Breast epithelium (tissue), 4 donors: ENCODE results near the gene FPGS. TPM values are rescaled to one million over a fixed set of nuclear protein-coding genes. Genes with fewer than 3 reads are reported as not detected.

Experiments
- DNase-seq, 2 donors: peaks; one replicate each; pipeline ENCODE4 v3.0.0-alpha.2; 2019; ENCODE audit warnings: low spot score in 2 of 2
- H3K27ac ChIP-seq, 2 donors: fragments of 200-600 bp; sonication (generic) in 1 of 2; one replicate each; pipeline ENCODE4 v1.5.1; 2016 to 2019; ENCODE audit warnings: mild to moderate bottlenecking in 1 of 2
- H3K27me3 ChIP-seq, 2 donors: fragments of 200-600 bp; sonication (generic) in 1 of 2; one replicate each; pipeline versions ENCODE4 v1.5.1 to v1.6.0; 2017 to 2019; ENCODE audit warnings: control low read depth in 1 of 2, mild to moderate bottlenecking in 1 of 2
- H3K36me3 ChIP-seq: fragments of 200-600 bp; one replicate; pipeline ENCODE4 v1.5.1; 2019
- H3K4me1 ChIP-seq, 2 donors: fragments of 200-600 bp; sonication (generic); one replicate each; pipeline ENCODE4 v1.5.1; 2016 to 2019; ENCODE audit warnings: control low read depth in 1 of 2
- H3K4me3 ChIP-seq, 3 donors: fragments of 200-600 bp; sonication (generic); 1 replicate in 2 of 3; 2 replicates in 1 of 3; pipeline ENCODE4 v1.5.1; 2016 to 2019; ENCODE audit warnings: mild to moderate bottlenecking in 3 of 3, moderate library complexity in 2 of 3
- H3K9me3 ChIP-seq, 2 donors: fragments of 200-600 bp; sonication (generic) in 1 of 2; one replicate each; pipeline ENCODE4 v1.5.1; 2016 to 2019; ENCODE audit warnings: control low read depth in 1 of 2
- CTCF ChIP-seq, 3 donors: fragments of 450-650 bp; IDR thresholded peaks; one replicate each; pipeline ENCODE4 v1.5.1; 2016 to 2017; ENCODE audit warnings: antibody characterized with exemption in 3 of 3, mild to moderate bottlenecking in 3 of 3, moderate library complexity in 3 of 3
- POLR2A ChIP-seq: fragments of 450-650 bp; IDR thresholded peaks from one replicate; pipeline ENCODE4 v1.6.1; 2016; ENCODE audit warnings: antibody characterized with exemption, mild to moderate bottlenecking, moderate library complexity
- POLR2AphosphoS5 ChIP-seq, 3 donors: sonication (generic); formaldehyde crosslinking; IDR thresholded peaks; one replicate each; pipeline ENCODE4 v1.6.1; 2017; ENCODE audit warnings: antibody characterized with exemption in 3 of 3
- intact Hi-C: fragments of 100-400 bp; cut with DNase I; formaldehyde crosslinking; loops from one replicate; pipeline ENCODE4 v1.15.1; 2023; ENCODE audit warnings: low total_unique reads
- total RNA-seq, 3 donors: library from RNA; depleted of rRNA; stranded (reverse); fragments of >200 nt; gene quantifications; one replicate each; pipeline ENCODE4 v1.1.0, GENCODE V29; 2016

FPGS gene
- total RNA-seq, 3 donors from 2014 or later: 56.3 to 108 (median 78.6) TPM

- no peak for DNase-seq
- Histone ChIP-seq H3K4me1 (no peaks in the 10 kb centered on the region), H3K27ac (peak overlapping the region in 1 of 2 donors; percentile 67), H3K9me3 (no peaks in the 10 kb centered on the region), H3K4me3 (no peak overlapping the region), H3K36me3 (no peaks in the 10 kb centered on the region), H3K27me3 (no peaks in the 10 kb centered on the region)
- TF ChIP-seq POLR2A: no peak
- intact Hi-C loops: no loop called here
Measured at GRCh38 chr9:127826253-127826913, 23.7 kb downstream of the FPGS start.

GRCh38 chr9:127828262-127829031, 25.8 kb downstream of the FPGS start:
- Histone ChIP-seq H3K27me3 (no peaks in the 10 kb centered on the region), H3K36me3 (no peaks in the 10 kb centered on the region), H3K27ac (peak overlapping the region; percentile 63 to 89), H3K4me3 (peak overlapping the region; percentile 31 to 54 (median 38)), H3K9me3 (no peaks in the 10 kb centered on the region), H3K4me1 (no peaks in the 10 kb centered on the region)
- peak; percentile 54 to 72 for DNase-seq
- TF ChIP-seq CTCF (IDR thresholded peaks at IDR 0.05): no peak
- TF ChIP-seq POLR2A: no peak
- no peak for TF ChIP-seq POLR2AphosphoS5 (IDR thresholded peaks at IDR 0.05)
- intact Hi-C loops: no loop called here

DNA sequence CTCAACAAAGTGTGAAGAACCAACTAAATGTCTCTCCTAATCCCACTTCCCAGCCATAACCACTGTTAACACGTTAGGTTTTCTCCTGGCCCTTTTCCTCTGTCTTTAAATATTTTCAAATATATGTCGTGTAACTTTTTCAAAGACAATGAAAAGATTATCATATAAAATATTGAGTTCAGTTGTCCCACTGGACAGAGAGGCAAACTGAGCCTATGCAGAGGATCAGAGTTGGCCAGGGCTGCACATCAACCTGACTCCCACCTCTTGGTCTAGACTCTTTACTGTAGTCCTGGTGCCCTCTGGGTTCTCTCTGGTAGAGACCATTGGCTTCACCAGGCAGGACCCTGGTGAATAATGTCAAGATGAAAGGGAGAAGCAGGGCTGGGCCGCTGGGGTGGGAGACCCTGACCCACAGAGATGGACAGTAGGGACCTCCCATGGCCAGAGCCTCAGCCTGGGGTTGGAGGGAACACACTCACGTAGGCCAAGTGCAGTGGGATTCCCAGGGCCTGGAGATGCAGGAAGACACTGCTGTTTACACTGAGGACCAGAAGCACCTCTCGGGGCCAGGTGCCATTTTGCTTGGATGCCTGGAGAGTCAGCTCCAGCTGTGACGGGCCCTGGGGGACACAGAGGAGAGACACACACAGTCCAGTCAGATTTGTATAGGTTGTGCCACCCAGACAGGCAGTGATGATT, 26.7 kb downstream of the FPGS start:
- no peaks in the 10 kb centered on the region for H3K27me3 ChIP-seq
- H3K4me3 ChIP-seq: no peak overlapping the region
- no peak for TF ChIP-seq POLR2AphosphoS5 (IDR thresholded peaks at IDR 0.05)
- TF ChIP-seq POLR2A: no peak
- TF ChIP-seq CTCF (IDR thresholded peaks at IDR 0.05): no peak
- peak overlapping the region; percentile 40 to 87 for H3K27ac ChIP-seq
- DNase-seq: no peak
- no peaks in the 10 kb centered on the region for H3K4me1 ChIP-seq
- H3K9me3 ChIP-seq: no peaks in the 10 kb centered on the region
- intact Hi-C loops: no loop called here
- no peaks in the 10 kb centered on the region for H3K36me3 ChIP-seq

GRCh38 chr9:127832248-127832647, 29.6 kb downstream of the FPGS start:
- Histone ChIP-seq H3K27me3 (no peaks in the 10 kb centered on the region), H3K4me3 (no peak overlapping the region), H3K9me3 (no peaks in the 10 kb centered on the region), H3K27ac (peak overlapping the region; percentile 54 to 57), H3K4me1 (peaks cover 0 to 10% of the 10 kb centered on the region in 2 donors), H3K36me3 (no peaks in the 10 kb centered on the region)
- intact Hi-C loops: no loop called here
- no peak for DNase-seq
- no peak for TF ChIP-seq POLR2AphosphoS5 (IDR thresholded peaks at IDR 0.05)
- no peak for TF ChIP-seq CTCF (IDR thresholded peaks at IDR 0.05)
- no peak for TF ChIP-seq POLR2A

DNA sequence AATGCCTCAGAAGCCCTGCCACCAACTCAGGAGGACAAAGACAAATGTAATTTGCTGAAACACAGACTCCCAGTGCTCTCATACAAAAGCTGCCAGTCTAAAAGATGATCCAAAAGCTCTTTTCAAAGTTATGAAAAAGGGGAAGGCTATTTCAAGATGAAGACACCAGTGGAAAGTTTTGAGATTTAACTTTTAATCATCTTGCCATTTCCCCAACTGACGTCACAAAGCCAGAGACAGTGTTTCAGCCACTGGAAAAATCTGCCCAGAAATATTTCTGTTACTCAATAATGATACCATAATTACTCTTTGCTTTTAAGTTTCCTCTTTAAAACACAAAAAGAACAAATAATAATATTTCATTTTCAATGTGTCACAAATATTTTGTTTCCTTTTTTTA, 30.9 kb downstream of the FPGS start:
- no peaks in the 10 kb centered on the region for H3K27me3 ChIP-seq
- H3K4me3 ChIP-seq: no peak overlapping the region
- DNase-seq: no peak
- H3K9me3 ChIP-seq: no peaks in the 10 kb centered on the region
- intact Hi-C loops: no loop called here
- peak overlapping the region; percentile 60 to 84 for H3K27ac ChIP-seq
- TF ChIP-seq CTCF (IDR thresholded peaks at IDR 0.05) (no peak), POLR2A (no peak), POLR2AphosphoS5 (IDR thresholded peaks at IDR 0.05) (no peak)
- no peaks in the 10 kb centered on the region for H3K36me3 ChIP-seq
- H3K4me1 ChIP-seq: peaks cover 8 to 18% of the 10 kb centered on the region in 2 donors
